HL-60/S4 (cell line): Measurements from ENCODE around the gene FGF11.

Experiments used
- in situ Hi-C: fragments of 300-500 bp; cut with MboI; formaldehyde crosslinking; loops from 2 replicates; pipeline ENCODE4 v1.14.3; 2022; ENCODE audit warnings: low sequenced_read_pairs

The FGF11 gene

GRCh38 chr17:7429722-7430121, 9.6 kb upstream of the FGF11 start:
- in situ Hi-C loops: no loop called here

GRCh38 chr17:7431231-7431630, 8.1 kb upstream of the FGF11 start:
- in situ Hi-C loops: no loop called here

GRCh38 chr17:7432296-7432695, 7.0 kb upstream of the FGF11 start:
- in situ Hi-C loops: no loop called here

- in situ Hi-C loops: no loop called here
Measured at GRCh38 chr17:7435676-7436555, 3.4 kb upstream of the FGF11 start.

GRCh38 chr17:7436556-7437368, 2.5 kb upstream of the FGF11 start:
- in situ Hi-C loops: no loop called here

GRCh38 chr17:7437369-7437863, 1.9 kb upstream of the FGF11 start:
- in situ Hi-C loops: no loop called here

- in situ Hi-C loops: no loop called here
Measured at GRCh38 chr17:7437950-7438614, 1.2 kb upstream of the FGF11 start.

GRCh38 chr17:7438656-7439460, 454 bp upstream of the FGF11 start:
- in situ Hi-C loops: no loop called here

GRCh38 chr17:7440113-7440833, 961 bp downstream of the FGF11 start:
- in situ Hi-C loops: no loop called here

GRCh38 chr17:7440834-7441195, 1.5 kb downstream of the FGF11 start:
- in situ Hi-C loops: no loop called here

GRCh38 chr17:7441266-7441665, 2.0 kb downstream of the FGF11 start:
- in situ Hi-C loops: no loop called here

- in situ Hi-C loops: no loop called here
Measured at GRCh38 chr17:7442142-7442541, 2.8 kb downstream of the FGF11 start.

GRCh38 chr17:7443499-7444485, 4.5 kb downstream of the FGF11 start:
- in situ Hi-C loops: no loop called here

- in situ Hi-C loops: no loop called here
Measured at GRCh38 chr17:7444682-7445618, 5.6 kb downstream of the FGF11 start, which contains the start of gene CHRNB1. CHRNB1 (plus strand) TSS chr17:7445061; CDS start chr17:7445128, 67 bp downstream.

- in situ Hi-C loops: no loop called here
Measured at GRCh38 chr17:7445619-7445968, 6.3 kb downstream of the FGF11 start.

GRCh38 chr17:7448461-7448860, 9.1 kb downstream of the FGF11 start:
- in situ Hi-C loops: no loop called here

GRCh38 chr17:7459961-7460545, 20.7 kb downstream of the FGF11 start:
- in situ Hi-C loops: no loop called here
